ENCODE results near the gene DPP10.

The DPP10 gene

DNA sequence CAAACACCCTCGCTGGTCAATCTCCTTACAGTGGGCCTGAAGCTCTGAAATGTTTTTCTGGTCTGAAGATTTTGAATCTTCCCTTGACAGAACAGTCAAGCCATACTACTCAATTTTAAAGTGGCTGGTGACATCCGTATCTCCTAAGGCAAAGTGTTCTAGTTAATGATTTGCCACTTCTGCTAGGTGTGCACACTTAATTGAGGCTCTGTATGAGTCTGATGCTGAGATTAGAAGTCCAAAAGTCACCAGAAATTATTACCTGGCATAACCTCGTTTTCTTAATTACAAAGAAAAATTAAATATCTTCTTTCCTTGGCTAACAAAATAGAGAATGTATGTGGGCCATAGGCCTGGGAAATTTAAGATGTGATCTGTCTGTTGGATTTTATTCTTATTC lies 104.1 kb downstream of the DPP10 start:
- no peaks in the 10 kb centered on the region for H3K27me3 ChIP-seq (ENCODE audit: insufficient read depth, low read length, poor library complexity)
- DNase-seq: no peak
- no peaks in the 10 kb centered on the region for H4K20me1 ChIP-seq (ENCODE audit: insufficient read depth, low read length)
- TF ChIP-seq, protein P1, sequence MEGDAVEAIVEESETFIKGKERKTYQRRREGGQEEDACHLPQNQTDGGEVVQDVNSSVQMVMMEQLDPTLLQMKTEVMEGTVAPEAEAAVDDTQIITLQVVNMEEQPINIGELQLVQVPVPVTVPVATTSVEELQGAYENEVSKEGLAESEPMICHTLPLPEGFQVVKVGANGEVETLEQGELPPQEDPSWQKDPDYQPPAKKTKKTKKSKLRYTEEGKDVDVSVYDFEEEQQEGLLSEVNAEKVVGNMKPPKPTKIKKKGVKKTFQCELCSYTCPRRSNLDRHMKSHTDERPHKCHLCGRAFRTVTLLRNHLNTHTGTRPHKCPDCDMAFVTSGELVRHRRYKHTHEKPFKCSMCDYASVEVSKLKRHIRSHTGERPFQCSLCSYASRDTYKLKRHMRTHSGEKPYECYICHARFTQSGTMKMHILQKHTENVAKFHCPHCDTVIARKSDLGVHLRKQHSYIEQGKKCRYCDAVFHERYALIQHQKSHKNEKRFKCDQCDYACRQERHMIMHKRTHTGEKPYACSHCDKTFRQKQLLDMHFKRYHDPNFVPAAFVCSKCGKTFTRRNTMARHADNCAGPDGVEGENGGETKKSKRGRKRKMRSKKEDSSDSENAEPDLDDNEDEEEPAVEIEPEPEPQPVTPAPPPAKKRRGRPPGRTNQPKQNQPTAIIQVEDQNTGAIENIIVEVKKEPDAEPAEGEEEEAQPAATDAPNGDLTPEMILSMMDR (IDR thresholded peaks at IDR 0.05; ENCODE audit: borderline replicate concordance, extremely low read depth, low read length, poor library complexity, severe bottlenecking): no peak
- TF ChIP-seq EZH2 (IDR thresholded peaks at IDR 0.05; ENCODE audit: borderline replicate concordance, low read depth, low read length, severe bottlenecking): no peak
- no peak overlapping the region for H3K27ac ChIP-seq (ENCODE audit: low read length)
- no peaks in the 10 kb centered on the region for H3K9me3 ChIP-seq (ENCODE audit: insufficient read depth, low read length, severe bottlenecking)
- H3K4me2 ChIP-seq (ENCODE audit: insufficient read depth, low read length): no peak overlapping the region
- no peaks in the 10 kb centered on the region for H3K36me3 ChIP-seq (ENCODE audit: insufficient read depth, low read length)
- H3K4me1 ChIP-seq (ENCODE audit: insufficient read depth, low read length): no peaks in the 10 kb centered on the region
- no peak overlapping the region for H3K4me3 ChIP-seq (ENCODE audit: low read depth in 1 of 2, low read length in 2 of 2)
- no peak overlapping the region for H3K9ac ChIP-seq (ENCODE audit: low read depth, low read length)
- no peaks in the 10 kb centered on the region for H3K79me2 ChIP-seq (ENCODE audit: insufficient read depth, low read length)
- ATAC-seq (ENCODE audit: insufficient read depth, low read depth): no peak
- no peak overlapping the region for H2AFZ ChIP-seq (ENCODE audit: low read depth, low read length)

DNA sequence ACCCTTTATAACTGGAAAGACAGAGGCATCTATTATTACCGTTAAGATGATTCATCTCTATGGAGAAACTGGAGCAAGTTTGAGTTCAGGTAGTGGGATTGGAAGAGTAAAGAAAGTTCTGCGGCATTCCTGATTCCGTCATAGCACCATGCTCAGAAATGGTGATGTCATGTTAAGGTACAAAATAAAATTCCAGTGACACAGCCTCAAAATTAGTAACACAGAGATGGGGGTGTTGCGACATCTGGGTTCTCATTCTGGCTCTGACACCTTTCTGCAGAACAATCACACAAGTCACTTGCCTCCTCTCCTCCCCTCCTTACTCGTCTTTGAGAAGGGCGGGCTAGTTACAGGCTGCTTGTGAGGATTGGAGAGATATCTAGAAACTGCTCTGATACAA lies 105.7 kb downstream of the DPP10 start:
- H3K9me3 ChIP-seq (ENCODE audit: insufficient read depth, low read length, severe bottlenecking): no peaks in the 10 kb centered on the region
- DNase-seq: no peak
- H3K79me2 ChIP-seq (ENCODE audit: insufficient read depth, low read length): no peaks in the 10 kb centered on the region
- H3K27ac ChIP-seq (ENCODE audit: low read length): no peak overlapping the region
- H3K9ac ChIP-seq (ENCODE audit: low read depth, low read length): no peak overlapping the region
- H2AFZ ChIP-seq (ENCODE audit: low read depth, low read length): no peak overlapping the region
- no peaks in the 10 kb centered on the region for H3K27me3 ChIP-seq (ENCODE audit: insufficient read depth, low read length, poor library complexity)
- H3K4me1 ChIP-seq (ENCODE audit: insufficient read depth, low read length): no peaks in the 10 kb centered on the region
- H3K36me3 ChIP-seq (ENCODE audit: insufficient read depth, low read length): no peaks in the 10 kb centered on the region
- TF ChIP-seq EZH2 (IDR thresholded peaks at IDR 0.05; ENCODE audit: borderline replicate concordance, low read depth, low read length, severe bottlenecking): no peak
- TF ChIP-seq, protein P1 (IDR thresholded peaks at IDR 0.05; ENCODE audit: borderline replicate concordance, extremely low read depth, low read length, poor library complexity, severe bottlenecking): no peak
- no peak for ATAC-seq (ENCODE audit: insufficient read depth, low read depth)
- H3K4me3 ChIP-seq (ENCODE audit: low read depth in 1 of 2, low read length in 2 of 2): no peak overlapping the region
- H4K20me1 ChIP-seq (ENCODE audit: insufficient read depth, low read length): no peaks in the 10 kb centered on the region
- no peak overlapping the region for H3K4me2 ChIP-seq (ENCODE audit: insufficient read depth, low read length)

DNA sequence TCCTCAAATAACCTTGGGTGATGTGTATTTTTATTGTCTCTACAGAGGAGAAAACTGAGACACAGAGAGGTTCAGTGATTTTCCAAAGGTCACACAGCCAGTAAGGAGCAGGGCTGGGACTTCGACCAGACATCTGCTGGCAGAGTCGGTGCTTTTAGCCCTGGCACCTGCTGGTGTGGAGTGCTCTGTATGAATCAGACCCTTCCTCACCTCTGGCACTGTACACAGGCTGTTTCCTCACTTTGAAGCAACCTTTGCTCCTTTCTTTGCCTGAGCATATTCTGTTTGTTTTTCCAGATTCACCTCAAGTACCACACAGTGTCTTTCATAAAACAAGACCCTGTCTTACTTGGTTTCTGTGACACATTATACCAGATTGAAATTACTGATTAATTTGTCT lies 107.9 kb downstream of the DPP10 start:
- no peak overlapping the region for H3K4me3 ChIP-seq (ENCODE audit: low read depth in 1 of 2, low read length in 2 of 2)
- ATAC-seq (ENCODE audit: insufficient read depth, low read depth): no peak
- no peak overlapping the region for H3K4me2 ChIP-seq (ENCODE audit: insufficient read depth, low read length)
- no peaks in the 10 kb centered on the region for H3K79me2 ChIP-seq (ENCODE audit: insufficient read depth, low read length)
- no peak for DNase-seq
- TF ChIP-seq EZH2 (IDR thresholded peaks at IDR 0.05; ENCODE audit: borderline replicate concordance, low read depth, low read length, severe bottlenecking): no peak
- TF ChIP-seq, protein P1 (IDR thresholded peaks at IDR 0.05; ENCODE audit: borderline replicate concordance, extremely low read depth, low read length, poor library complexity, severe bottlenecking): no peak
- H3K9ac ChIP-seq (ENCODE audit: low read depth, low read length): no peak overlapping the region
- H3K27ac ChIP-seq (ENCODE audit: low read length): no peak overlapping the region
- no peaks in the 10 kb centered on the region for H3K27me3 ChIP-seq (ENCODE audit: insufficient read depth, low read length, poor library complexity)
- no peaks in the 10 kb centered on the region for H3K4me1 ChIP-seq (ENCODE audit: insufficient read depth, low read length)
- H3K36me3 ChIP-seq (ENCODE audit: insufficient read depth, low read length): no peaks in the 10 kb centered on the region
- H4K20me1 ChIP-seq (ENCODE audit: insufficient read depth, low read length): no peaks in the 10 kb centered on the region
- H2AFZ ChIP-seq (ENCODE audit: low read depth, low read length): no peak overlapping the region
- no peaks in the 10 kb centered on the region for H3K9me3 ChIP-seq (ENCODE audit: insufficient read depth, low read length, severe bottlenecking)

Data from DND-41 (cell line).